ENCODE measurements around the gene BTBD19. TPM values are rescaled to one million over a fixed set of nuclear protein-coding genes. Genes with fewer than 3 reads are reported as not detected.

The BTBD19 gene
- total RNA-seq, 1 experiment from 2014 or later = 1.6 TPM

DNA sequence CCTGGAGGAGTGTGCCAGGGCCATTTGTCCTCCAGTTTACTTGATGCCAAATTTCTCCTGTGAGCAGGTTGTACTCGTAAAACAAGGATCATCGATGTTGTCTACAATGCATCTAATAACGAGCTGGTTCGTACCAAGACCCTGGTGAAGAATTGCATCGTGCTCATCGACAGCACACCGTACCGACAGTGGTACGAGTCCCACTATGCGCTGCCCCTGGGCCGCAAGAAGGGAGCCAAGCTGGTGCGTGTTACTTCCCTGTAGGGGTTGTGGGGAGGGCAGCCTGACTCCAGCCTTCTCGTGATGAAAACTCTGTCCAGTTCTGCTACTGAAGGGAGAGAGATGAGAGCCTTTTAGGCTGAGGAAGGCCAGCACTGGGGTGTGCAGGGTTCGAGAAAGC, 30.8 kb upstream of the BTBD19 start:
- Histone ChIP-seq H3K27me3 (replicated peaks; ENCODE audit: control insufficient read depth, insufficient read depth, low read length) (no peaks in the 10 kb centered on the region), H3K9me3 (no peaks in the 10 kb centered on the region), H3K36me3 (ENCODE audit: control insufficient read depth, insufficient read depth, low read length) (peaks cover 4% of the 10 kb centered on the region), H3K4me3 (ENCODE audit: low read depth, low read length) (no peak overlapping the region), H3K4me1 (peaks cover 6% of the 10 kb centered on the region)
- peaks cover 78% of the 10 kb centered on the region for H3K36me3 Mint-ChIP-seq (ENCODE audit: insufficient read depth, unreplicated experiment)
- no peaks in the 10 kb centered on the region for H3K27me3 Mint-ChIP-seq (ENCODE audit: insufficient read depth, unreplicated experiment)
- TF ChIP-seq, protein P1, sequence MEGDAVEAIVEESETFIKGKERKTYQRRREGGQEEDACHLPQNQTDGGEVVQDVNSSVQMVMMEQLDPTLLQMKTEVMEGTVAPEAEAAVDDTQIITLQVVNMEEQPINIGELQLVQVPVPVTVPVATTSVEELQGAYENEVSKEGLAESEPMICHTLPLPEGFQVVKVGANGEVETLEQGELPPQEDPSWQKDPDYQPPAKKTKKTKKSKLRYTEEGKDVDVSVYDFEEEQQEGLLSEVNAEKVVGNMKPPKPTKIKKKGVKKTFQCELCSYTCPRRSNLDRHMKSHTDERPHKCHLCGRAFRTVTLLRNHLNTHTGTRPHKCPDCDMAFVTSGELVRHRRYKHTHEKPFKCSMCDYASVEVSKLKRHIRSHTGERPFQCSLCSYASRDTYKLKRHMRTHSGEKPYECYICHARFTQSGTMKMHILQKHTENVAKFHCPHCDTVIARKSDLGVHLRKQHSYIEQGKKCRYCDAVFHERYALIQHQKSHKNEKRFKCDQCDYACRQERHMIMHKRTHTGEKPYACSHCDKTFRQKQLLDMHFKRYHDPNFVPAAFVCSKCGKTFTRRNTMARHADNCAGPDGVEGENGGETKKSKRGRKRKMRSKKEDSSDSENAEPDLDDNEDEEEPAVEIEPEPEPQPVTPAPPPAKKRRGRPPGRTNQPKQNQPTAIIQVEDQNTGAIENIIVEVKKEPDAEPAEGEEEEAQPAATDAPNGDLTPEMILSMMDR (IDR thresholded peaks at IDR 0.05; ENCODE audit: insufficient read depth in 1 of 2, low read depth in 1 of 2, low read length in 1 of 2, severe bottlenecking in 1 of 2, unreplicated experiment in 1 of 2) = no peak
- H3K4me1 Mint-ChIP-seq (ENCODE audit: low read depth, unreplicated experiment) = no peaks in the 10 kb centered on the region
- H3K27ac Mint-ChIP-seq (ENCODE audit: unreplicated experiment) = no peak overlapping the region
- ChIA-PET CTCF (no interaction called here), POLR2A (no interaction called here)
- H3K4me3 Mint-ChIP-seq (ENCODE audit: unreplicated experiment) = peak overlapping the region; percentile 81
- no TSS peak for BruUV-seq (replicated peaks)
- intact Hi-C loops (cut with micrococcal nuclease; ENCODE audit: unreplicated experiment) = no loop called here
- no peak for DNase-seq
- H3K9me3 Mint-ChIP-seq (ENCODE audit: unreplicated experiment) = no peaks in the 10 kb centered on the region

DNA sequence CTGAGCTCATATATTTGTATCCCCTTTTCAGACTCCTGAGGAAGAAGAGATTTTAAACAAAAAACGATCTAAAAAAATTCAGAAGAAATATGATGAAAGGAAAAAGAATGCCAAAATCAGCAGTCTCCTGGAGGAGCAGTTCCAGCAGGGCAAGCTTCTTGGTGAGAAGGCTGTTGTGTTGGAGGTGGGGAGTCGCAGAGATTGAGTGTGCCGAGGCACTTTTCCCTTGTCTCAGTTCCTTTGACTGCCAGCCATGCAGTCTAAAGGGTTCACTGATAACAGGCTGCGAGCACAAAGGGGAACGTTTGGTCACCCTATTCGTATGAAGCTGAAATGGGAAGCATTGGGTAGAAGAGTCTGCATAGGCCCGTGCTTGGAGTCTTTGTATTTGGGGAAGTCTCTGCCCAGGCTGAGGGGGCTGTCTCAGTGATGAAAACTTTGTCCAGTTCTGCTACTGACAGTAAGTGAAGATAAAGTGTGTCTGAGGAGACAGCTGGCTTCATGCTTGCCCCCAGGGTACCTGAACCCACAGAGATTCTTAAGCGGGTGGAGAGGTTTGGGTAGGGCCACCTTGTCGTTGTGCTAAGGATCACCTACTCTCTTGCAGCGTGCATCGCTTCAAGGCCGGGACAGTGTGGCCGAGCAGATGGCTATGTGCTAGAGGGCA, 30.2 kb upstream of the BTBD19 start:
- H3K36me3 Mint-ChIP-seq (ENCODE audit: insufficient read depth, unreplicated experiment) = peaks cover 82% of the 10 kb centered on the region

DNA sequence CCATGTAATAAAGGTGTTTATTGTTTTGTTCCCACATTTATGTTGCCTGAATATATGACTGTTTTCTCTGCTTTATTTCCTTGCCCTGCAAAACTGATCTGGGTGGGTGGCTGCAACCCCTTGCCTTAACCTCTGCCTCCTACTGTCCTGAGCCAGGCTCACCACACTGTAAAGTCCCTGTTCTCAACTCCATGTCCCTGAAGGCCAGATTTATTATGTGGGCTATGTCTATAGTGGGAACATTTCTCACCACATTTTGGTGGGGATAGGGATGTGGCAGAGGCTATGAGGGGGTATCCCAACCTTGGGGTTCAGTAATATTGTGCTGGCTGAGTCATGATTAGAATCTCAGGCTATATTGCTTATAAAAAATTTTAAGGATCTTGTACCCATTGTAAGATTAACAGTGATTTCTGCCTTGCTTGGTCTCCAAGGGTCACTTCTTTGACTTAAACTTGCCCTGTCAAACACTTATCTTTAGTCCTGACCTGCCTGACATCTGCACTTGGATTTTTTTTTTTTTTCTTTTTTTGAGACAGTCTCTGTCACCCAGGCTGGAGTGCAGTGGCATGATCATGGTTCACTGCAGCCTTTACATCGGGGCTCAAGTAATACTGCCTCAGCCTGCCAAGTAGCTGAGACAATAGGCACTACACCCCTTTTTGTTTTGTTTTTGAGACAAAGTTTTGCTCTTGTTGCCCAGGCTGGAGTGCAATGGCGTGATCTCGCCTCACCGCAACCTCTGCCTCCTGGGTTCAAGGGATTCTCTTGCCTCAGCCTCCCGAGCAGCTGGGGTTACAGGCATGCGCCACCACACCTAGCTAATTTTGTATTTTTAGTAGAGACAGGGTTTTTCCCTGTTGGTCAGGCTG, 29.4 kb upstream of the BTBD19 start:
- CTCF ChIA-PET = no interaction called here
- peaks cover 4% of the 10 kb centered on the region for H3K36me3 ChIP-seq (ENCODE audit: control insufficient read depth, insufficient read depth, low read length)

More for the DNA sequence above, 30.2 kb upstream of the BTBD19 start:
- ChIA-PET CTCF (no interaction called here), POLR2A (no interaction called here)
- Mint-ChIP-seq H3K4me1 (ENCODE audit: low read depth, unreplicated experiment) (no peaks in the 10 kb centered on the region), H3K27ac (ENCODE audit: unreplicated experiment) (peak overlapping the region; percentile 35), H3K27me3 (ENCODE audit: insufficient read depth, unreplicated experiment) (no peaks in the 10 kb centered on the region), H3K4me3 (ENCODE audit: unreplicated experiment) (peak overlapping the region; percentile 81), H3K9me3 (ENCODE audit: unreplicated experiment) (no peaks in the 10 kb centered on the region)
- no TSS peak for BruUV-seq (replicated peaks)
- H3K4me1 ChIP-seq = peaks cover 6% of the 10 kb centered on the region
- TF ChIP-seq, protein P1 (IDR thresholded peaks at IDR 0.05; ENCODE audit: insufficient read depth in 1 of 2, low read depth in 1 of 2, low read length in 1 of 2, severe bottlenecking in 1 of 2, unreplicated experiment in 1 of 2) = no peak
- H3K27me3 ChIP-seq (replicated peaks; ENCODE audit: control insufficient read depth, insufficient read depth, low read length) = no peaks in the 10 kb centered on the region
- DNase-seq = no peak
- intact Hi-C loops (cut with micrococcal nuclease; ENCODE audit: unreplicated experiment) = no loop called here
- peaks cover 4% of the 10 kb centered on the region for H3K36me3 ChIP-seq (ENCODE audit: control insufficient read depth, insufficient read depth, low read length)
- no peaks in the 10 kb centered on the region for H3K9me3 ChIP-seq
- H3K4me3 ChIP-seq (ENCODE audit: low read depth, low read length) = no peak overlapping the region

More for the DNA sequence above, 29.4 kb upstream of the BTBD19 start:
- no peaks in the 10 kb centered on the region for H3K27me3 Mint-ChIP-seq (ENCODE audit: insufficient read depth, unreplicated experiment)
- no peaks in the 10 kb centered on the region for H3K9me3 ChIP-seq
- H3K4me1 Mint-ChIP-seq (ENCODE audit: low read depth, unreplicated experiment) = no peaks in the 10 kb centered on the region
- TF ChIP-seq, protein P1 (IDR thresholded peaks at IDR 0.05; ENCODE audit: insufficient read depth in 1 of 2, low read depth in 1 of 2, low read length in 1 of 2, severe bottlenecking in 1 of 2, unreplicated experiment in 1 of 2) = no peak
- no peak overlapping the region for H3K4me3 ChIP-seq (ENCODE audit: low read depth, low read length)
- POLR2A ChIA-PET = no interaction called here
- DNase-seq = no peak
- H3K4me3 Mint-ChIP-seq (ENCODE audit: unreplicated experiment) = peak overlapping the region; percentile 55
- H3K9me3 Mint-ChIP-seq (ENCODE audit: unreplicated experiment) = no peaks in the 10 kb centered on the region
- intact Hi-C loops (cut with micrococcal nuclease; ENCODE audit: unreplicated experiment) = no loop called here
- H3K27ac Mint-ChIP-seq (ENCODE audit: unreplicated experiment) = peak overlapping the region; percentile 35
- no TSS peak for BruUV-seq (replicated peaks)
- H3K36me3 Mint-ChIP-seq (ENCODE audit: insufficient read depth, unreplicated experiment) = peaks cover 82% of the 10 kb centered on the region
- no peaks in the 10 kb centered on the region for H3K27me3 ChIP-seq (replicated peaks; ENCODE audit: control insufficient read depth, insufficient read depth, low read length)
- H3K4me1 ChIP-seq = peaks cover 6% of the 10 kb centered on the region

All from Caco-2 (cell line).